Right ventricle myocardium inferior (tissue), 1 donor: Measurements from ENCODE around the gene LRRC8E. TPM values are rescaled to one million over a fixed set of nuclear protein-coding genes. Genes with fewer than 3 reads are reported as not detected.
"Not testable (repeated sequence)": the region's sequence is repeated elsewhere in the genome, so short reads cannot be mapped to it uniquely, and the experiment has no call there.

Source experiments
- ATAC-seq: fragments of 200-7000 bp; cut with Tn5 transposase; one replicate; pipeline ENCODE4 v1.9.1; 2020; ENCODE audit warnings: mild to moderate bottlenecking, moderate library complexity
- DNase-seq: peaks from one replicate; pipeline ENCODE4 v3.0.0; 2021; ENCODE audit errors: missing footprints
- intact Hi-C: fragments of 100-400 bp; cut with DNase I; formaldehyde crosslinking; loops from one replicate; pipeline ENCODE4 v1.11.0; 2022
- total RNA-seq: library from RNA; stranded (reverse); fragmentation: NEBNext Ultra II Directional; extraction: Animal tissue kit (Norgen Biotek cat#: 25700); gene quantifications from one replicate; pipeline ENCODE4 v1.2.1, GENCODE V29; 2021
- donor health status: DM: no; HTN: yes; CAD: no; lungs with severe emphysema.

The LRRC8E gene
- total RNA-seq, 1 donor from 2014 or later: 2.5 TPM

- ATAC-seq (no peak), DNase-seq (peak; percentile 8)
- intact Hi-C loops: no loop called here
These were observed 14.8 kb upstream of the LRRC8E start for GRCh38 chr19:7873304-7874075.

- ATAC-seq (no peak), DNase-seq (peak; percentile 66)
- intact Hi-C loops: no loop called here
These were observed 14.0 kb upstream of the LRRC8E start, which contains the start of gene PRR36 for GRCh38 chr19:7874076-7874896. TSS of gene PRR36 (minus strand) at chr19:7874390. CDS start at chr19:7873689, 701 bp downstream.

GRCh38 chr19:7874897-7875273 is 13.4 kb upstream of the LRRC8E start:
- intact Hi-C loops: no loop called here
- peak; percentile 67 for DNase-seq

GRCh38 chr19:7877249-7877836 is 11.0 kb upstream of the LRRC8E start:
- no peak for ATAC-seq
- intact Hi-C loops: no loop called here

More at GRCh38 chr19:7874897-7875273, 13.4 kb upstream of the LRRC8E start:
- ATAC-seq: no peak

GRCh38 chr19:7879111-7879807 is 9.1 kb upstream of the LRRC8E start:
- peak; percentile 32 for DNase-seq
- no peak for ATAC-seq
- intact Hi-C loops: no loop called here

More at GRCh38 chr19:7877249-7877836, 11.0 kb upstream of the LRRC8E start:
- no peak for DNase-seq

DNA sequence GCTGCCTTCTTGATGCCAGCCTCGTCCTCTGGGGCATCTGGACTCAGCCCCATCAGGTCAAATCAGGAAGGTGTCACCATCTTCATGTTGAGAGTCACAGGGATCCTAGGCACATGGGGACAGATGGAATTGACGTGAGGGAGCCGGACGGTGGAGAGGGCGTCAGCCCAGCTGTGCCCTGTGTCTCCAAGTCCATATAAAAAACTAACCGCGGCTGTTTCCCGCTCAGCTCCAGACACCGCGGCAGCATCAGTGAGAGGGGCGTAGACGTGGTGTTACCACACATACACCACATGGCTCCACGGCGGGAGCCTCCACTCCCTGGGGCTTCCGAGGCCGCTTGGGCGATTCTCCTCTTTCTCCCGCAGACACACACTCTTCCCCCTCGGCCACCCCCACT is 8.5 kb upstream of the LRRC8E start:
- ATAC-seq (no peak), DNase-seq (peak; percentile 64)
- intact Hi-C loops: no loop called here

GRCh38 chr19:7881910-7882309 is 6.4 kb upstream of the LRRC8E start:
- intact Hi-C loops: no loop called here
- no peak for DNase-seq
- ATAC-seq: no peak

- DNase-seq: peak; percentile 4
- no peak for ATAC-seq
- intact Hi-C loops: no loop called here
These were observed 5.2 kb upstream of the LRRC8E start for GRCh38 chr19:7883105-7883504.

DNA sequence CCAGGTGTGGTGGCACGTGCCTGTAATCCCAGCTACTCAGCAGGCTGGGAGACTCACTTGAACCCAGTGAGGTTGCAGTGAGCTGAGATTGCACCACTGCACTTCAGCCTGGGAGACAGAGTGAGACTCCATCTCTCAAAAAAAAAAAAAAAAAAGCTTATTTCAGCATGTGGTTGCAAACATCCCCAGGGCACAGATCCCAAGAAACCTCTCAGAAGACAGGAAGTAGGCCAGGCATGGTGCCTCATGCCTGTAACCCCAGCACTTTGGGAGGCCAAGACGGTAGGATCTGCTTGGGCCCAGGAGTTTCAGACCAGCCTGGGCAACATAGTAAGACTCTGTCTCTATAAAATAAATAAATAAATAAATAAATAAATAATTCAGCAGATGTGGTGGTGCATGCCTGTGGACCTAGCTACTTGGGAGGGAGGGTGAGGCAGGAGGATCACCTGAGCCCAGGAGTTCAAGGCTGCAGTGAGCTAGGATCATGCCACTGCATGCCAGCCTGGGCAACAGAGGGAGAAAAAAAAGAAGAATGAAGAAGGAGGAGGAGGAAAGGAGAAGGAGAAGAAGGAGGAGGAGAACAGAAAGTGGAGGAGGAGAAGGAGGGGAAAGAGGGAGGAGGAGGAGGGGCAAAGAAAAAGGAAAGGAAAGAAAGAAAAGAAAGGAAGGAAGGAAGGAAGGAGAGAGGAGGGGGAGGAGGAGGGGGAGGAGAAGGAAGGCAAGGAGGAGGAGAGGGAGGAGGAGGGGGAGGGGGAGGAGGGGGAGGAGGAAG is 4.3 kb upstream of the LRRC8E start:
- ATAC-seq (no peak), DNase-seq (no peak)
- intact Hi-C loops: no loop called here

DNA sequence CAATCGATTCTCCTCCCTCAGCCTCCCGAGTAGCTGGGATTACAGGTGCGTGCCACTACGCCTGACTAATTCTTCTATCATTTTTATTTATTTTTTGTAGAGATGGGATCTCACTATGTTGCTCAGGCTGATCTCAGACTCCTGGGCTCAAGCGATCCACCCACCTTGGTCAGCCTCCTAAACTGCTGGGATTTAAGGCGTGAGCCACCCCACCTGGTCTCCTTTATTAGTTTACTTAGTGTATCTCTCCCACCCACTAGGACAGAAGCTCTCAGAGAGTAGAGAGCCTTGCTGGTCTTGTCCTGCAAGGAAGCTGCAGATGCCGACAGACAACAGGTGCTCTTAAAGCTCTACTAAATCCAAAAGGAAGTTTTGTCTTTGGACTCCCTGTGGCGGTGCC is 2.5 kb upstream of the LRRC8E start:
- ATAC-seq (no peak), DNase-seq (no peak)
- intact Hi-C loops: no loop called here

- peak; percentile 43 for DNase-seq
- intact Hi-C loops: no loop called here
- ATAC-seq: no peak
These were observed 734 bp upstream of the LRRC8E start for GRCh38 chr19:7887408-7888144.

GRCh38 chr19:7888826-7889217 is 512 bp downstream of the LRRC8E start:
- peak; percentile 54 for DNase-seq
- no peak for ATAC-seq
- intact Hi-C loops: no loop called here

DNA sequence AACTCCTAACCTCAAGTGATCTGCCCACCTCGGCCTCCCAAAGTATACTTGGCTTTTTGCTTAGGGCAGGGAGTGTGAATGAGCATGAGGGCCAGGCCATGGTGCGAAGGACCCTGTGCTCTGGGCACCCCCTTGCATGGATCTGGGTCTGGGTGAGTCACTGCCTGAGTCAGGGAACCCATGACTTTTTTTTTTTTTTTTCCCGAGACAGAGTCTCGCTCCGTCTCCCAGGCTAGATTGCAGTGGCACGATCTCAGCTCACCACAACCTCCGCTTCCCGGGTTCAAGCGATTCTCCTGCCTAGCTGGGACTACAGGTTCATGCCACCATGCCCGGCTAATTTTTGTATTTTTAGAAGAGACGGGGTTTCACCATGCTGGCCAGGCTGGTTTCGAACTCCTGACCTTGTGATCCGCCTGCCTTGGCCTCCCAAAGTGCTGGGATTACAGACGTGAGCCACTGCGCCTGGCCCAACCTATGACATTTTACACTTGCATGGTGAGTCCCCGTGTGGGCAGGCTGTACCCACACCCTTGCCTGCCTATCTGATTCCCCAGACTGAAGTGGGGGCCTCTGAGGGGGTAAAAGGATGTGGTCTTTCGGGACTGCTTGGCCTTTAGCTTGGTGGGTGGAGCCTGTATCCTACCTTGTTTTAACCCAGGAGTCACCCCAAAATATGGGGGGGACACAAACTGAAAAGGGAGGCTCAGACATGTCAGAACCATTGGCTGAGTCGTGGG is 5.2 kb downstream of the LRRC8E start:
- DNase-seq: peak; percentile 22
- intact Hi-C loops, ATAC-seq: not testable (repeated sequence)

GRCh38 chr19:7894612-7895309 is 6.5 kb downstream of the LRRC8E start:
- intact Hi-C loops: no loop called here
- DNase-seq (peak; percentile 37), ATAC-seq (no peak)

- DNase-seq (peak; percentile 27), ATAC-seq (no peak)
- intact Hi-C loops: no loop called here
These were observed 7.3 kb downstream of the LRRC8E start for GRCh38 chr19:7895565-7895964.

DNA sequence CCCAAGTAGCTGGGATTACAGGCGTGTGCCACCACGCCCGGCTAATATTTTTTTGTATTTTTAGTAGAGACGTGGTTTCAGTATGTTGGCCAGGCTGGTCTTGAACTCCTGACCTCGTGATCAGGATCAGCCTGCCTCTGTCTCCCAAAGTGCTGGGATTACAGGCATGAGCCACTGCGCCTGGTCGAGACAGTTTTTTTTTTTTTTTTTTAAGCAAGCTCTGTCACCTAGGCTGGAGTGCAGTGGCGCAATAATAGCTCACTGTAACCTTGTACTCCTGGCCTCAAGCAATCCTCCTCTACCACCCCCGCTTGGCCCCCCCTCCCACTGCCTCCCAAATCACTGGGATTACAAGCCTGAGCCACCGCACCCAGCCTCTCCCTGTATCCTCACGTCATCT is 9.0 kb downstream of the LRRC8E start:
- intact Hi-C loops: no loop called here
- DNase-seq (peak; percentile 18), ATAC-seq (no peak)
